ENCODE measurements around the gene OR2B2. TPM values are rescaled to one million over a fixed set of nuclear protein-coding genes. Genes with fewer than 3 reads are reported as not detected.

OR2B2 gene
- polyA plus RNA-seq, 2 of the 4 experiments (the other 2 are of a cell fraction), result not detected

GRCh38 chr6:27894839-27895762 is 17.1 kb downstream of the OR2B2 start:
- peak overlapping the region; percentile 87 for H3K4me2 ChIP-seq
- FAIRE-seq (no peak), DNase-seq (ENCODE audit: low read depth in 1 of 2, low spot score in 1 of 2) (peak; percentile 49 to 83), ATAC-seq (peak; percentile 14 to 37; a peak in 5 of 6 replicates)
- 2% methylated on average over 28 of the region's 28 CpGs for WGBS (ENCODE audit: missing lambda C conversion rate)
- CTCF ChIA-PET, result interaction anchor here (0.6 to 4.6 kb wide), 21 partner anchors 10 to 278 kb away, joined by 3 to 40 read pairs (median 4); partner anchors contain the start of gene ZKSCAN8
- peak overlapping the region; percentile 64 for H3K4me3 ChIP-seq
- no peaks in the 10 kb centered on the region for H3K9me3 ChIP-seq
- POLR2A ChIA-PET, result interaction anchor here (1.0 to 6.1 kb wide), 9 partner anchors 26 to 762 kb away, joined by 3 to 270 read pairs (median 35); a partner anchor contains a TSS
- TF ChIP-seq E2F6 (IDR thresholded peaks at IDR 0.05; ENCODE audit: borderline replicate concordance, low read depth) (peak; percentile 42; the same call in 1 of the 2 replicates), CTCF (IDR thresholded peaks at IDR 0.05) (peak; percentile 63; the same call in 2 of the 3 replicates), FOSB (CRISPR knock-in tag; IDR thresholded peaks at IDR 0.05) (peak; percentile 45; the same call in 1 of the 2 replicates), RAD21 (conservative IDR thresholded peaks at IDR 0.05 in 1 of 2, IDR thresholded peaks at IDR 0.05 in 1 of 2) (peak; percentile 64 to 72), HOXB5 (CRISPR knock-in tag; IDR thresholded peaks at IDR 0.05) (no peak), NR3C1 (IDR thresholded peaks at IDR 0.05) (no peak), EHF (CRISPR knock-in tag; IDR thresholded peaks at IDR 0.05) (no peak), JUNB (IDR thresholded peaks at IDR 0.05) (no peak), KDM5A (IDR thresholded peaks at IDR 0.05) (peak; percentile 36; the same call in 1 of the 2 replicates), SMC3 (IDR thresholded peaks at IDR 0.05) (peak; percentile 39)
- H3K4me1 ChIP-seq, result peaks cover 13% of the 10 kb centered on the region; the same call in 2 of the 3 replicates
- peak overlapping the region; percentile 91 to 97 for H3K27ac ChIP-seq

GRCh38 chr6:27893836-27894807 is 18.1 kb downstream of the OR2B2 start:
- ChIA-PET CTCF (interaction anchor here (0.7 to 4.6 kb wide), 20 partner anchors 13 to 706 kb away, joined by 3 to 40 read pairs (median 5); a partner anchor contains a TSS), POLR2A (interaction anchor here (0.7 to 6.1 kb wide), 17 partner anchors 25 to 1868 kb away, joined by 3 to 270 read pairs (median 10); a partner anchor contains a TSS)
- DNase-seq (ENCODE audit: low read depth in 1 of 2, low spot score in 1 of 2), result peak; percentile 56 to 90
- H3K4me1 ChIP-seq, result peaks cover 21% of the 10 kb centered on the region
- no peaks in the 10 kb centered on the region for H3K9me3 ChIP-seq
- H3K4me2 ChIP-seq, result peak overlapping the region; percentile 87
- no peak for FAIRE-seq
- peak overlapping the region; percentile 91 to 97 for H3K27ac ChIP-seq
- TF ChIP-seq MAFK (IDR thresholded peaks at IDR 0.05; ENCODE audit: partially characterized antibody) (no peak), JUN (IDR thresholded peaks at IDR 0.05) (peak in 1 of 2 experiments; percentile 31; a peak in 2 of 5 replicates), MYC (IDR thresholded peaks at IDR 0.05; ENCODE audit: borderline replicate concordance, low read length) (no peak), POLR2A (IDR thresholded peaks at IDR 0.05; ENCODE audit: low read length) (peak; percentile 13; the same call in 1 of the 2 replicates), MAX (IDR thresholded peaks at IDR 0.05) (peak; percentile 31), E2F6 (IDR thresholded peaks at IDR 0.05; ENCODE audit: borderline replicate concordance, low read depth) (peak; percentile 75; the same call in 1 of the 2 replicates)
- ATAC-seq, result peak; percentile 45 to 51
- peak overlapping the region; percentile 64 for H3K4me3 ChIP-seq
- WGBS (ENCODE audit: missing lambda C conversion rate), result under 1% methylated on average over 38 of the region's 48 CpGs
